Cardiac muscle cell (in vitro differentiated cells and primary cell): ENCODE results near the gene OR5B17. TPM values are rescaled to one million over a fixed set of nuclear protein-coding genes. Genes with fewer than 3 reads are reported as not detected.
A peak's percentile ranks its signal among the peaks of the same experiment; 100 is the strongest.
"Not testable (repeated sequence)": the region's sequence is repeated elsewhere in the genome, so short reads cannot be mapped to it uniquely, and the experiment has no call there.

Experiments used
- DNase-seq, 2 donors: peaks; one replicate each; pipeline versions ENCODE4 v3.0.0 to v3.0.0-alpha.2; 2010 to 2017; ENCODE audit warnings: low read depth in 1 of 2, low spot score in 1 of 2
- H3K27ac ChIP-seq: fragments of 200-600 bp; sonication (generic); 2 replicates; pipeline ENCODE4 v1.5.1; 2016
- H3K27me3 ChIP-seq: fragments of 200-600 bp; sonication (generic); 2 replicates; pipeline ENCODE4 v1.6.0; 2016; ENCODE audit warnings: control low read depth
- H3K36me3 ChIP-seq: fragments of 200-600 bp; sonication (generic); 2 replicates; pipeline ENCODE4 v1.5.1; 2016; ENCODE audit warnings: control low read depth
- H3K4me1 ChIP-seq: fragments of 200-600 bp; sonication (generic); 2 replicates; pipeline ENCODE4 v1.8.1; 2017; ENCODE audit warnings: low read depth, mild to moderate bottlenecking, mixed run types
- H3K4me3 ChIP-seq: fragments of 200-600 bp; sonication (generic); 2 replicates; pipeline ENCODE4 v1.5.1; 2016; ENCODE audit warnings: mild to moderate bottlenecking
- H3K9me3 ChIP-seq: fragments of 200-600 bp; sonication (generic); 2 replicates; pipeline ENCODE4 v1.5.1; 2017; ENCODE audit warnings: low read depth, mild to moderate bottlenecking, control low read depth
- CTCF ChIP-seq: IDR thresholded peaks from 2 replicates; pipeline ENCODE4 v1.5.1; 2012; ENCODE audit warnings: low read depth, mild to moderate bottlenecking, low read length
- polyA plus RNA-seq: library from polyadenylated mRNA; unstranded; fragments of >200 nt; fragmentation: Nextera tagmentation; extraction: Ambion mirVana; gene quantifications from 2 replicates; pipeline ENCODE4 v1.2.1, GENCODE V29; 2016
- total RNA-seq: library from RNA; depleted of rRNA; stranded (reverse); fragments of >200 nt; gene quantifications from 2 replicates; pipeline ENCODE4 v1.2.3, GENCODE V29; 2016

OR5B17 gene
- not detected in 2 replicates for total RNA-seq
- not detected in 2 replicates for polyA plus RNA-seq

- no peak for TF ChIP-seq CTCF
- H3K4me3 ChIP-seq, result no peak within 1 kb of the TSS
- DNase-seq, result no peak
- H3K4me1 ChIP-seq, result no peaks in the 10 kb centered on the region
- H3K27me3 ChIP-seq, result no peaks in the 10 kb centered on the region
- no peaks in the 10 kb centered on the region for H3K9me3 ChIP-seq
- H3K27ac ChIP-seq, result no peak within 1 kb of the TSS
- H3K36me3 ChIP-seq, result no peaks in the 10 kb centered on the region
Observed at GRCh38 chr11:58358969-58359368, at the start of gene OR5B17. Gene OR5B17, minus strand, starts transcription at chr11:58359069. Its CDS starts 0 bp downstream, at chr11:58359069.

- H3K27me3 ChIP-seq, result no peaks in the 10 kb centered on the region
- no peaks in the 10 kb centered on the region for H3K9me3 ChIP-seq
- H3K4me3 ChIP-seq, result no peak within 1 kb of the TSS
- no peak within 1 kb of the TSS for H3K27ac ChIP-seq
- DNase-seq, result no peak
- H3K36me3 ChIP-seq, result no peaks in the 10 kb centered on the region
- no peak for TF ChIP-seq CTCF
- H3K4me1 ChIP-seq, result no peaks in the 10 kb centered on the region
Observed at GRCh38 chr11:58406774-58407173, 47.9 kb upstream of the OR5B17 start, which contains the start of gene OR5B3. Gene OR5B3, minus strand, starts transcription at chr11:58406874. Its CDS starts 3,465 bp downstream, at chr11:58403409.

- not testable (repeated sequence) for H3K4me3 ChIP-seq, H3K27me3 ChIP-seq, H3K4me1 ChIP-seq, DNase-seq, H3K27ac ChIP-seq, H3K36me3 ChIP-seq, H3K9me3 ChIP-seq
Observed at GRCh38 chr11:58399622-58400021, 40.8 kb upstream of the OR5B17 start.

GRCh38 chr11:58395581-58395980 is 36.7 kb upstream of the OR5B17 start:
- TF ChIP-seq CTCF, result no peak
- no peak overlapping the region for H3K4me3 ChIP-seq
- H3K27me3 ChIP-seq, result no peaks in the 10 kb centered on the region
- no peak overlapping the region for H3K27ac ChIP-seq
- no peak for DNase-seq
- H3K9me3 ChIP-seq, result no peaks in the 10 kb centered on the region
- H3K4me1 ChIP-seq, result no peaks in the 10 kb centered on the region
- no peaks in the 10 kb centered on the region for H3K36me3 ChIP-seq

- no peak for TF ChIP-seq CTCF
- Histone ChIP-seq H3K27me3 (no peaks in the 10 kb centered on the region), H3K36me3 (no peaks in the 10 kb centered on the region), H3K4me1 (no peaks in the 10 kb centered on the region), H3K27ac (no peak overlapping the region), H3K4me3 (no peak overlapping the region), H3K9me3 (no peaks in the 10 kb centered on the region)
- DNase-seq, result peak in 1 of 2 donors; percentile 67
Observed at GRCh38 chr11:58394195-58394594, 35.3 kb upstream of the OR5B17 start.

- no peak overlapping the region for H3K27ac ChIP-seq
- no peak for DNase-seq
- H3K4me3 ChIP-seq, result no peak overlapping the region
- no peaks in the 10 kb centered on the region for H3K36me3 ChIP-seq
- TF ChIP-seq CTCF, result no peak
- H3K27me3 ChIP-seq, result no peaks in the 10 kb centered on the region
- H3K4me1 ChIP-seq, result no peaks in the 10 kb centered on the region
- no peaks in the 10 kb centered on the region for H3K9me3 ChIP-seq
Observed at GRCh38 chr11:58392746-58393145, 33.9 kb upstream of the OR5B17 start.
